ENCODE results near the gene NCAPD2.

NCAPD2 gene

DNA sequence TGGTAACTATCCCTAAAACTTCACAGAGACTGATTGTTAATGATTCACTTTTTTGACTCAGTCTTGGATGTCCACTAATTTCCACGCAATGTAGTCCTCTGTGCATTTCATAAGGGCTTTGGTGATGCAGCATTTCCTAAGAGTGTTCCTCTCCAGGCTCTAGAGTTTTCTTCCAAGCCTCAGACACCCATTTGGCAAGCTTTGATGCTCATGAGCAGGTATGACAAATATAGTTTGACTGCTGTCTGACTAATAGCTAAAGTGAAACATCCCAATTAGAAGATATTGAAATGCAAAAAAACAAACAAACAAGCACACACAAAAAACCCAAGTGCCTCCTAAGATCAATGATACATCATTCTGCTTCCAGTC is 21.9 kb upstream of the NCAPD2 start:
- TF ChIP-seq FOXM1 (IDR thresholded peaks at IDR 0.05; ENCODE audit: borderline replicate concordance, low read depth): no peak
- TF ChIP-seq, protein P1, sequence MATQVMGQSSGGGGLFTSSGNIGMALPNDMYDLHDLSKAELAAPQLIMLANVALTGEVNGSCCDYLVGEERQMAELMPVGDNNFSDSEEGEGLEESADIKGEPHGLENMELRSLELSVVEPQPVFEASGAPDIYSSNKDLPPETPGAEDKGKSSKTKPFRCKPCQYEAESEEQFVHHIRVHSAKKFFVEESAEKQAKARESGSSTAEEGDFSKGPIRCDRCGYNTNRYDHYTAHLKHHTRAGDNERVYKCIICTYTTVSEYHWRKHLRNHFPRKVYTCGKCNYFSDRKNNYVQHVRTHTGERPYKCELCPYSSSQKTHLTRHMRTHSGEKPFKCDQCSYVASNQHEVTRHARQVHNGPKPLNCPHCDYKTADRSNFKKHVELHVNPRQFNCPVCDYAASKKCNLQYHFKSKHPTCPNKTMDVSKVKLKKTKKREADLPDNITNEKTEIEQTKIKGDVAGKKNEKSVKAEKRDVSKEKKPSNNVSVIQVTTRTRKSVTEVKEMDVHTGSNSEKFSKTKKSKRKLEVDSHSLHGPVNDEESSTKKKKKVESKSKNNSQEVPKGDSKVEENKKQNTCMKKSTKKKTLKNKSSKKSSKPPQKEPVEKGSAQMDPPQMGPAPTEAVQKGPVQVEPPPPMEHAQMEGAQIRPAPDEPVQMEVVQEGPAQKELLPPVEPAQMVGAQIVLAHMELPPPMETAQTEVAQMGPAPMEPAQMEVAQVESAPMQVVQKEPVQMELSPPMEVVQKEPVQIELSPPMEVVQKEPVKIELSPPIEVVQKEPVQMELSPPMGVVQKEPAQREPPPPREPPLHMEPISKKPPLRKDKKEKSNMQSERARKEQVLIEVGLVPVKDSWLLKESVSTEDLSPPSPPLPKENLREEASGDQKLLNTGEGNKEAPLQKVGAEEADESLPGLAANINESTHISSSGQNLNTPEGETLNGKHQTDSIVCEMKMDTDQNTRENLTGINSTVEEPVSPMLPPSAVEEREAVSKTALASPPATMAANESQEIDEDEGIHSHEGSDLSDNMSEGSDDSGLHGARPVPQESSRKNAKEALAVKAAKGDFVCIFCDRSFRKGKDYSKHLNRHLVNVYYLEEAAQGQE (IDR thresholded peaks at IDR 0.05; ENCODE audit: low read depth): no peak
- no peak for TF ChIP-seq ZBTB7A (IDR thresholded peaks at IDR 0.05; ENCODE audit: low read depth)
- TF ChIP-seq EGR1 (IDR thresholded peaks at IDR 0.05): no peak
- no peak for TF ChIP-seq CEBPB (IDR thresholded peaks at IDR 0.05)
- no peak for TF ChIP-seq EP300 (IDR thresholded peaks at IDR 0.05; ENCODE audit: borderline replicate concordance)
- TF ChIP-seq, protein P2, sequence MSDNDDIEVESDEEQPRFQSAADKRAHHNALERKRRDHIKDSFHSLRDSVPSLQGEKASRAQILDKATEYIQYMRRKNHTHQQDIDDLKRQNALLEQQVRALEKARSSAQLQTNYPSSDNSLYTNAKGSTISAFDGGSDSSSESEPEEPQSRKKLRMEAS (IDR thresholded peaks at IDR 0.05): no peak
- TF ChIP-seq YY1 (IDR thresholded peaks at IDR 0.05; ENCODE audit: low read depth): no peak
- no peak for TF ChIP-seq TEAD4 (IDR thresholded peaks at IDR 0.05)
- no peak for TF ChIP-seq NFIC (IDR thresholded peaks at IDR 0.05)
- no peak for TF ChIP-seq RAD21 (IDR thresholded peaks at IDR 0.05; ENCODE audit: low read depth)
- TF ChIP-seq CREB1 (IDR thresholded peaks at IDR 0.05; ENCODE audit: low read depth): no peak

DNA sequence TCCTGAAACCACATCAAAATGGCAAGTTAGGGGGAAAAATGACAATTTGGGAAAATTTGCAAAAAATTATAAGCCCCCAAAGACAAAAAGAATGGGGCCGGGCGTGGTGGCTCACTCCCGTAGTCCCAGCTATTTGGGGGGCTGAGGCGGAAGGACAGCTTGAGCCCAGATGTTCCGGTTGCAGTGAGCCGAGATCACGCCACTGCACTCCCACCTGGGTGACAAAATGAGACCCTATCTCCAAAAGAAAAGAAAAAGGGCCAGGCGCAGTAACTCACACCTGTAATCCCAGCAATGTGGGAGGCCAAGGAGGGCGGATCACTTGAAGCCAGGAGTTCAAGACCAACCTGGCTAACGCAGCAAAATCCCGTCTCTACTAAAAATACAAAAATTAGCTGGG is 21.4 kb upstream of the NCAPD2 start:
- TF ChIP-seq, protein P3, sequence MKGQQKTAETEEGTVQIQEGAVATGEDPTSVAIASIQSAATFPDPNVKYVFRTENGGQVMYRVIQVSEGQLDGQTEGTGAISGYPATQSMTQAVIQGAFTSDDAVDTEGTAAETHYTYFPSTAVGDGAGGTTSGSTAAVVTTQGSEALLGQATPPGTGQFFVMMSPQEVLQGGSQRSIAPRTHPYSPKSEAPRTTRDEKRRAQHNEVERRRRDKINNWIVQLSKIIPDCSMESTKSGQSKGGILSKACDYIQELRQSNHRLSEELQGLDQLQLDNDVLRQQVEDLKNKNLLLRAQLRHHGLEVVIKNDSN (IDR thresholded peaks at IDR 0.05): no peak
- TF ChIP-seq FOXM1 (IDR thresholded peaks at IDR 0.05; ENCODE audit: borderline replicate concordance, low read depth): no peak
- no peak for TF ChIP-seq ZBTB7A (IDR thresholded peaks at IDR 0.05; ENCODE audit: low read depth)

DNA sequence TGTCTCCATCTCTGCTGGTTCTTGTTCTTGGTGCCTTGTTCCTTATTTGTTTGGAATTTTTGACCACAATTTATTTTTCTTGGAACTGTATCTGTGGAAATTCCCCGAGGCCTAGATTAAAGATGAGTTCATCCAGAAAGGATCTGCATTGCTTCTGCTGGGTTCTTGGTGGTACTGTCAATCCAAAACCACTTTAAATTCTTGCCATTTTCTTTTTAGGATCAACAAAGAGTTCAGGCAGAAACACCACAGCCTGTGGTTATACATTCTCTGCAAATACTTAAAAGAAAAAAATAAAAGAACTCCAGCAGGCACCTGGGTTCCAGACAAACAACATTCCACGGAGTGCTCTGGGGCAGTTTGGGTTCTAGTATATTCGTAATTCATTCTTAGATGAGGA is 17.4 kb upstream of the NCAPD2 start:
- TF ChIP-seq YY1 (IDR thresholded peaks at IDR 0.05; ENCODE audit: low read depth): no peak
- TF ChIP-seq TCF12 (IDR thresholded peaks at IDR 0.05; ENCODE audit: low read depth): no peak
- no peak for TF ChIP-seq EP300 (IDR thresholded peaks at IDR 0.05; ENCODE audit: borderline replicate concordance)
- no peak for TF ChIP-seq CREB1 (IDR thresholded peaks at IDR 0.05; ENCODE audit: low read depth)
- no peak for TF ChIP-seq TAF1 (IDR thresholded peaks at IDR 0.05; ENCODE audit: low read depth)
- no peak for TF ChIP-seq NFIC (IDR thresholded peaks at IDR 0.05)
- no peak for TF ChIP-seq CEBPB (IDR thresholded peaks at IDR 0.05)
- no peak for TF ChIP-seq FOXM1 (IDR thresholded peaks at IDR 0.05; ENCODE audit: borderline replicate concordance, low read depth)
- TF ChIP-seq TEAD4 (IDR thresholded peaks at IDR 0.05): no peak
- TF ChIP-seq, protein P3 (IDR thresholded peaks at IDR 0.05): no peak
- no peak for TF ChIP-seq RAD21 (IDR thresholded peaks at IDR 0.05; ENCODE audit: low read depth)

DNA sequence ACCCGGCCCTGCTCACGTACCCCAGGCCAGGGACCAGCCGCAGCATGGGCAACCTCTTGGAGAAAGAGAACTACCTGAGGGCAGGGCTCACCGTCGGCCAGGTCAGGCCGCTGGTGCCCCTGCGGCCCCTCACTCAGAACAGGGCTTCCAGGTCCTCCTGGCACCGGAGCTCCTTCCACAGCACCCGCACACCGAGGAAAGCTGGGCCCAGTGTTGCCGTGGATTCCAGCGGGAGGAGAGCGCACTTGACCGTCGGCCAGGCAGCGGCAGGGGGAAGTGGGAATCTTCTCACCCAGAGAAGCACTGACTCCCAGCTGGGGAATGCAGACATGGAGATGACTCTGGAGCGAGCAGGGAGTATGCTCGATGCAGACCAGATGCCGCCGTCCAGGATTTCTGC is 15.5 kb upstream of the NCAPD2 start:
- TF ChIP-seq, protein P3 (IDR thresholded peaks at IDR 0.05): no peak
- TF ChIP-seq, protein P1 (IDR thresholded peaks at IDR 0.05; ENCODE audit: low read depth): no peak
- TF ChIP-seq EGR1 (IDR thresholded peaks at IDR 0.05) (no peak), YY1 (IDR thresholded peaks at IDR 0.05; ENCODE audit: low read depth) (no peak), CEBPB (IDR thresholded peaks at IDR 0.05) (no peak), TCF12 (IDR thresholded peaks at IDR 0.05; ENCODE audit: low read depth) (no peak), RAD21 (IDR thresholded peaks at IDR 0.05; ENCODE audit: low read depth) (no peak), TAF1 (IDR thresholded peaks at IDR 0.05; ENCODE audit: low read depth) (no peak)

DNA sequence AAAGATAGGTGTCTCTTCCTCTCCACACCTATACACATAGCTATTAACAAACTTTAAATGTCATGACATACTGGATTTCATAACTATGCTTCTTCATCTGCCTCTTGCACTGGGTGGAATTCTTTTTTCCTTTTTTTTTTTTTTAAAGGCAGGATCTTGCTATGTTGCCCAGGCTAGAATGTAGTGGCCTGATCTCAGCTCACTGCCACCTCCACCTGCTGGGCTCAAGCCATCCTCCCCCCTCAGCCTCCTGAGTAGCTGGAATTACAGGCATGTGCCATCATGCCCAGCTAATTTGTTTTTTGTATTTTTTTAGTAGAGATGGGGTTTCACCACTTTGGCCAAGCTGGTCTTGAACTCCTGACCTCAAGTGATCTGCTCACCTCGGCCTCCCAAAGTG is 5.7 kb upstream of the NCAPD2 start:
- TF ChIP-seq EP300 (IDR thresholded peaks at IDR 0.05; ENCODE audit: borderline replicate concordance) (no peak), TEAD4 (IDR thresholded peaks at IDR 0.05) (no peak), CEBPB (IDR thresholded peaks at IDR 0.05) (no peak), EGR1 (IDR thresholded peaks at IDR 0.05) (no peak), CREB1 (IDR thresholded peaks at IDR 0.05; ENCODE audit: low read depth) (no peak), ZBTB7A (IDR thresholded peaks at IDR 0.05; ENCODE audit: low read depth) (no peak), NFIC (IDR thresholded peaks at IDR 0.05) (no peak), TAF1 (IDR thresholded peaks at IDR 0.05; ENCODE audit: low read depth) (no peak), RAD21 (IDR thresholded peaks at IDR 0.05; ENCODE audit: low read depth) (no peak), YY1 (IDR thresholded peaks at IDR 0.05; ENCODE audit: low read depth) (no peak), FOXM1 (IDR thresholded peaks at IDR 0.05; ENCODE audit: borderline replicate concordance, low read depth) (no peak), TCF12 (IDR thresholded peaks at IDR 0.05; ENCODE audit: low read depth) (no peak)
- TF ChIP-seq, protein P3 (IDR thresholded peaks at IDR 0.05): no peak
- TF ChIP-seq, protein P2 (IDR thresholded peaks at IDR 0.05): no peak
- TF ChIP-seq, protein P1 (IDR thresholded peaks at IDR 0.05; ENCODE audit: low read depth): no peak
